Naive B cell (primary cell): ENCODE measurements around the gene MGMT. TPM values are rescaled to one million over a fixed set of nuclear protein-coding genes. Genes with fewer than 3 reads are reported as not detected.

Experiments used
- ATAC-seq, 2 donors: fragments of 150-1000 bp; cut with Tn5 transposase; 2 replicates each; pipeline ENCODE4 v1.10.0; 2021; ENCODE audit warnings: low read depth in 2 of 2, mild to moderate bottlenecking in 2 of 2, moderate library complexity in 2 of 2
- DNase-seq: peaks from one replicate; pipeline ENCODE4 v3.0.0; 2022
- H3K27ac Mint-ChIP-seq, 6 donors: one replicate each; pipeline ENCODE4 v1.8.0; 2020 to 2022; ENCODE audit warnings: mild to moderate bottlenecking in 6 of 6, mixed read lengths in 6 of 6, moderate library complexity in 5 of 6, inconsistent platforms in 2 of 6
- H3K27me3 Mint-ChIP-seq, 3 donors: one replicate each; pipeline ENCODE4 v1.8.0; 2021 to 2022; ENCODE audit warnings: mixed read lengths in 3 of 3, mild to moderate bottlenecking in 1 of 3
- H3K36me3 Mint-ChIP-seq, 2 donors: one replicate each; pipeline ENCODE4 v1.8.0; 2020 to 2022; ENCODE audit warnings: mixed read lengths in 2 of 2, inconsistent platforms in 1 of 2, mild to moderate bottlenecking in 1 of 2
- H3K4me1 Mint-ChIP-seq, 3 donors: one replicate each; pipeline ENCODE4 v1.8.0; 2020 to 2022; ENCODE audit warnings: mixed read lengths in 3 of 3, inconsistent platforms in 1 of 3, mild to moderate bottlenecking in 1 of 3, moderate library complexity in 1 of 3
- H3K4me3 Mint-ChIP-seq, 8 donors: one replicate each; pipeline ENCODE4 v1.8.0; 2020 to 2022; ENCODE audit warnings: mild to moderate bottlenecking in 8 of 8, mixed read lengths in 8 of 8, moderate library complexity in 8 of 8, inconsistent platforms in 2 of 8
- H3K9me3 Mint-ChIP-seq, 7 donors: one replicate each; pipeline ENCODE4 v1.8.0; 2020 to 2022; ENCODE audit warnings: mixed read lengths in 7 of 7, mild to moderate bottlenecking in 5 of 7, inconsistent platforms in 2 of 7, moderate library complexity in 1 of 7
- polyA plus RNA-seq, 6 donors: library from polyadenylated mRNA; unstranded; fragments of 300-500 nt; fragmentation: Illumina TruSeq; gene quantifications; one replicate each; pipeline ENCODE4 v1.2.3, GENCODE V29; 2021; ENCODE audit warnings: low read depth in 6 of 6

Gene MGMT
- polyA plus RNA-seq, 6 donors from 2014 or later: 29.3 to 46.2 (median 38.2) TPM

DNA sequence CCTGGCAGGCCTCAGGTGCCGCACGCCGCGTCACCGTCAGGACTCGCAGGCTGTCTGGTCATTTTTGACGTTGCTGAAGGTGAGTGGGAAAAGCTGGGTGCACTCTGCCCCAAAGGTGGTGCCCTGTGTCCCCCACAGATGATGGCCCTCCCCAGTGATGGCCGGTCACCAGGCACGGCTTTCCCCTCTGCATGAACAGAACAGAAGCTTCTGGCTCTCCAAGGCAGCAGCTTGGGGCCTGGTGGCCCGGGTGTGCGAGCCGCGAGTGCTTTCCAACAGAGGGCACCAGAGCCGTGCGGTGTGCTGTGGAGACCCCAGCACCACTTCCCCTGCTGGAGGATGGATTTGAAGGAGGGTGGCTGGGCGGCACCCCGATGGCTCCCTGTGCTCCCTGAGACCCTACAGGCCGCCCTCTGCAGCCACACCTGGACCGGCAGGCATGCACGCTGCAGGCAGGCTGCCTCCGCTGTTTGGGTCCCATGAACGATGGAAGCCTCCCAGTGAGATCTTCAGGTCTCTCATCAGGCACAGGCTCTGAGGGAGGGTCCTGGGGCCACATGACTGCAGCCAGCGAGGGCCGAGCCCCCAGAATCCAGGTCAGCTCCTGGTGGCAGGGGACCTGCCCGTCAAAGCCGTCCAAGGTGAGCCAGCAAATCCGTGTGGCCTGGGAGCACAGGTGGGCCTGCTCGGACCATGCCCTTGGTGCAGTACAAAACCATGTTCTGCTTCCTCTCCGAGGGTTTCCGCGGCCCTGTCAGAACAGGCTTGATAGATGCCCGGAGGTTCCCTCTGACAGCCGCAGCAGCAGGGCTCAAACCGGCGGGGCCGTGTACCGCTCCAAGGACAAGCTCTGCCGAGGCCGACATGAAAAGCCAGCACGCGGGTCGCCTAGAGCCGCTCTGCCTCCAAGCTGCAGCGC lies 301.7 kb downstream of the MGMT start:
- DNase-seq (no peak), ATAC-seq (no peak)
- Mint-ChIP-seq H3K4me3 (no peak overlapping the region), H3K9me3 (peaks cover 0 to 2% (median 0%) of the 10 kb centered on the region in 7 donors), H3K27ac (peak overlapping the region in 1 of 6 donors; percentile 4), H3K4me1 (peaks cover 0 to 7% (median 0%) of the 10 kb centered on the region in 3 donors), H3K36me3 (peaks cover 0 to 17% of the 10 kb centered on the region in 2 donors), H3K27me3 (no peaks in the 10 kb centered on the region)

DNA sequence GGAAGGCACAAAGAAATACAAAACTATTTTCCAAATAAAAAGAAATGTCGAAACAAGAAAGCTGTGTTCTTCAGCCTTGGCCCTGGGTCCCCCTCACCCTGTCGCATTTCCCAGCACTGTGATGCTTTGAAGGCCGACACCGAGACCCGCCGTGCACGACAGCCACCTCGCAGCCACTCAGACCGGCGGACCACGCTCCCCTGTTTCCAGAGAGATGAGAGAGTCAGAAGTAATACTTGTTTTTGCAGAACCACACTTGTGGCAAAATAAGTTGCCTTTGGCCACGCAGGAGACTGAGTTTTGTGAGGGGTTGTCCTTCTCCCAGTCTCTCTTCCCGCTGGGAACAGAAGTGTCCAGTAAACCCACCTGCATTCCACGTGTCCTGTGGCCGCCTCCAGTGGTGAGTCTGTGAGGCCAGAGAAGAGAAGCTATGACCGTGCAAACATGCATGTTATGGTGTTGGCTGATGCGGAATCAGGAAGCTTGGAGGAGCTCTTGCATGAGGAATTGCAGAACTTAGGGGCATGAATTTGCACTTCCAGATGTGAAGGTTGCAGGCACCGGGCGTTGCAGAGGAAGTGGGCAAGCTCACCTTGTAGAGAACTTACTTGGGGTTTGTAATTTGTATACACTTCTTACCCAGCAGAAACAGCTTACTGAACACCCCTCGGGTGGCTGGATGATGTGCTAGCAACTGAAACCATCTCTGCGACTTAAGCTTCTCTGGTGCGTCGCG lies 302.5 kb downstream of the MGMT start:
- Mint-ChIP-seq H3K4me3 (no peak overlapping the region), H3K27me3 (no peaks in the 10 kb centered on the region), H3K36me3 (peaks cover 0 to 17% of the 10 kb centered on the region in 2 donors), H3K27ac (peak overlapping the region in 1 of 6 donors; percentile 20), H3K9me3 (no peaks in the 10 kb centered on the region), H3K4me1 (peaks cover 0 to 7% (median 0%) of the 10 kb centered on the region in 3 donors)
- DNase-seq (no peak), ATAC-seq (no peak)

DNA sequence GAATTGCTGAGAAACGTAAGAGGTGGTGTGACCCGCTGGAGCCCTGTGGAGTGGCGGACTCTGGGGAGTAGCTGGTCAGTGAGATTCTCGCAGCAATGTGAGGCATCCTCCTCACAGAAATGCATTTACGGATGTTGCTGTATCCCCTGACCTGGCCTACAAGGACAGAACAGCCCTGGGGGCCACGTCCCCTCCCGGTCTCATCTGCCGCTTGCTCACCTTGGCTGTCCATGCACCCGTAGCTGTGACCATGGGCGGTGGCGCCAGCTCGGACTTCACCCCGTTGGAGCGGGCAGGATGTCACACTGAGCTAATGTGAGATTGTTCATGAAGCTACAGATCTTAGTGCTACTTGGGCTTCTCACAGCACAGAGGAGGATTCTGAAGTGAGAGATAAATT lies 303.2 kb downstream of the MGMT start:
- no peaks in the 10 kb centered on the region for H3K27me3 Mint-ChIP-seq
- no peak for ATAC-seq
- H3K4me1 Mint-ChIP-seq: peaks cover 0 to 7% (median 0%) of the 10 kb centered on the region in 3 donors
- peaks cover 0 to 17% of the 10 kb centered on the region in 2 donors for H3K36me3 Mint-ChIP-seq
- DNase-seq: no peak
- no peaks in the 10 kb centered on the region for H3K9me3 Mint-ChIP-seq
- no peak overlapping the region for H3K4me3 Mint-ChIP-seq
- no peak overlapping the region for H3K27ac Mint-ChIP-seq

DNA sequence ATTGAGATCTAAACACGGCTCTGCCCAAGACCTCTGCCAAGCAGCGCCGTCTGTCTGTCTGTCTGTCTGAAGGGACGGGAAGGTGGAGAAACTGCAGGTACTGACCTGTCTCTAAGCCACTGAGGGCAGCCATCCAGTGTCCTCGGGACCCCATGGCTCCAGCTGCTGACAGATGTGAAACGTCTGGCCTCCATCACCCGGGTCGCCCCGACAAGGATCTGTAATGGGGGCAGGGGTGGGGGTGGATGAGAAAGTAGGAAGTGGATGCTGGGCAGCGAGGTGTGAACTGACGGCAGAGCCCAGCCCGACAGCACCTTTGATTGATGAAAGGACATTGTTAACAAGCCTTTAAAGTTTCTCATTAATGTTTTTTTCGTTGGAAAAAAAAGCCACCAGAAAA lies 304.0 kb downstream of the MGMT start:
- no peak overlapping the region for H3K4me3 Mint-ChIP-seq
- H3K27me3 Mint-ChIP-seq: no peaks in the 10 kb centered on the region
- peaks cover 0 to 7% (median 0%) of the 10 kb centered on the region in 3 donors for H3K4me1 Mint-ChIP-seq
- no peak overlapping the region for H3K27ac Mint-ChIP-seq
- peaks cover 0 to 17% of the 10 kb centered on the region in 2 donors for H3K36me3 Mint-ChIP-seq
- DNase-seq: no peak
- no peaks in the 10 kb centered on the region for H3K9me3 Mint-ChIP-seq
- no peak for ATAC-seq

DNA sequence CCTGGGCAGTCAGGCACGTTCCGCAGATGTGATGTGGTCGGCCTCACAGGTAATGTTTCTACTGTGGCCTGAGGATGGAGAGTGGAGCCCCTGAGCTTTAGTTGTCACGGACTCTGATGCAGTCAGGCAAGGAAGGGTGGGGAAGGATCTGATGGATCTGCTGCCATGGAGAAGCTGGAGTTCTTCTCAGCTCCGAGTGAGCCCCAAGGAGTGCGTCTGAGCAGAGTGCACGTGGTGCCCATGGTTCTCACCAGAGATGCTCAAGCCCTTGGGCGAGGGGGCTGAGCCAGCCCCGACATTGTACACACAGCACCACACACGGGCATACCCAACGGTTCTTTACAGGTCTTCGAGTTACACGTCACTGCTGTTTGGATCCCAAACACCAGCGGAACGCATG lies 304.5 kb downstream of the MGMT start:
- no peaks in the 10 kb centered on the region for H3K27me3 Mint-ChIP-seq
- peaks cover 0 to 7% (median 0%) of the 10 kb centered on the region in 3 donors for H3K4me1 Mint-ChIP-seq
- H3K36me3 Mint-ChIP-seq: peaks cover 0 to 17% of the 10 kb centered on the region in 2 donors
- no peak overlapping the region for H3K27ac Mint-ChIP-seq
- H3K4me3 Mint-ChIP-seq: no peak overlapping the region
- no peak for DNase-seq
- H3K9me3 Mint-ChIP-seq: peaks cover 0 to 4% (median 0%) of the 10 kb centered on the region in 7 donors
- no peak for ATAC-seq

DNA sequence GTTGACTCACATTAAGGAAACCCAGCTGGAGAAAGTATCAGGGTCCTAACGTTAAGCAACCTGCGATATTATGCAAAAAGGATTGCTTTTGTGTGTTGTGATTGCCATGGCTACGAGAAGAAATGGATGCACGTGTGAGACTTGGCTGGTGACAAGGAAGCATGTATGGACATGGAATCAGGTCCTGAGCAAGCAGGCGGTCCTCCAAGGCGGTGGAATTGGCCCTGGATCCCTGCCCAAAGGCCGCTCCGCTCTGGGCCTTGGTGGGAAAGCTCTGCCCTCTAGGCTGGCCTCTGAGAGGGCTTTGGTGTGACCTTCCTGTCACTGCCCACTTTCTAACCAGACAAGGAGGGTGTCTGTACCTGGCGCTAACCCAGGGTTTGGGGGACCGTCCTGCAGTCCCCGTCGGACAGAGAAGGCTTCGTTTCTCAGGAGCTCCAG lies 305.0 kb downstream of the MGMT start:
- Mint-ChIP-seq H3K27ac (no peak overlapping the region), H3K4me1 (peaks cover 0 to 7% (median 0%) of the 10 kb centered on the region in 3 donors), H3K9me3 (peaks cover 0 to 7% (median 0%) of the 10 kb centered on the region in 7 donors), H3K4me3 (no peak overlapping the region), H3K36me3 (peaks cover 0 to 17% of the 10 kb centered on the region in 2 donors), H3K27me3 (no peaks in the 10 kb centered on the region)
- DNase-seq (no peak), ATAC-seq (no peak)

DNA sequence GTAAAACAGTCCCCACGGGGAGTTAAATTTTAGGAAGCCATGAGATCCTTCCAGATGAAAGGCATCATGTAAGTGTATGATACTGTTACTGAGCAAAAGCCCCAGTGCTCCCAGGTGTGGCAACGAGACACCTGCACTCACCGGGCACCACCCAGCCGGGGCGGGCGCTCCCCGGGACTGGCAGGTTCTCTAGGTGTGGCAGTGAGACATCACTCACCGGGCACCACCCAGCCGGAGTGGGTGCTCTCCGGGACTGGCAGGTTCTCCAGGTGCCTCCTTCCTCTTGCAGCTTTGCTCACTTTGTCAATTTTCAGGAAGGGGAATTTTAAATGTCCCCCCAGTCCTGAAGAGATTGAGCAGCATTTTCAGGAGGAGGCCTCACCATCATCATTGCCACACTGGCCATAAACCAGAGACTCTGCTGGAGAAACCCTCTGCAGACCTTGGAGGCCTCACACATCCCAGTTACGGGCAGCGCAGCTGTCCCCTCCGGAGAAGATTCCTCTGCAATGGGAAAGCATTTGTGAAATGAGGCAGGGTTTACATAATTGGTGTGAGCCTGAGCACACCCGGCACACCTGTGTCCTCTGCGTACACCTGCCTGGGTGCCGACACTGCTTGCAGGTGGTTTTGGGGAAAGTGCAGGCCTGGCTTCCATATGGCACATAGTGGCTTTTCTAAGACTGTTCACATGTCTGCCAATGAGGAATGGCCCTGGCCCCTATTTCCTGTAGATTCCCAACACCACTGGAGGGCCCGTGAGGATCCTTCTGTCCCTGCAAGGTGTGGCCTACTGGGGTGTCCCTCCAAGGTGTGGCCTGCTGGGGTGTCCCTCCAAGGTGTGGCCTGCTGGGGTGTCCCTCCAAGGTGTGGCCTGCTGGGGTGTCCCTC lies 305.7 kb downstream of the MGMT start:
- Mint-ChIP-seq H3K4me3 (no peak overlapping the region), H3K4me1 (peaks cover 0 to 7% (median 0%) of the 10 kb centered on the region in 3 donors), H3K27me3 (no peaks in the 10 kb centered on the region), H3K36me3 (peaks cover 0 to 14% of the 10 kb centered on the region in 2 donors), H3K27ac (no peak overlapping the region), H3K9me3 (peaks cover 0 to 12% (median 0%) of the 10 kb centered on the region in 7 donors)
- DNase-seq (no peak), ATAC-seq (no peak)

DNA sequence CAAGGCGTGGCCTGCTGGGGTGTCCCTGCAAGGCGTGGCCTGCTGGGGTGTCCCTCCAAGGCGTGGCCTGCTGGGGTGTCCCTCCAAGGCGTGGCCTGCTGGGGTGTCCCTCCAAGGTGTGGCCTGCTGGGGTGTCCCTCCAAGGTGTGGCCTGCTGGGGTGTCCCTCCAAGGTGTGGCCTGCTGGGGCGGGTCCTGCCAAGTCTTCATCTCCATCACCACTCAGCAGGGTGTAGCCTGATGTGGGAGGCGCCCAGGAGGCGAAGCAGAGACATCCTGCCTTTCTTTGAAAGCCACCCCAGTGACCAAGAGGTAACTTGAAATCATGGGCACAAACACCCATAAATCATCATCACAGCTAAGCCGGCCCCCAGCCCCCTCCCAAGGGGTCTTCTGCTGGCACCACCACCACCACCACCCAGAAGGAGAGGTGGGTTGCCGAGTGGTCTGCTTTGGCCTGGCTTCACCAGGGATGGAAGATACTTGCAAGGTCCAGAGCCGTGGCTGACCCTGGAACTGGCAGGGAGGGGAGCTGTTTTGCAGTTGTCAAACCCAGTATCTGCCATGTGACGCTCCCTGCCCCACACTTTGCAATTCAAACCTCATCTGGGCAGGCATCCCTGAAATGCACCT lies 306.4 kb downstream of the MGMT start:
- no peak for ATAC-seq
- peaks cover 0 to 7% (median 0%) of the 10 kb centered on the region in 3 donors for H3K4me1 Mint-ChIP-seq
- H3K27me3 Mint-ChIP-seq: no peaks in the 10 kb centered on the region

DNA sequence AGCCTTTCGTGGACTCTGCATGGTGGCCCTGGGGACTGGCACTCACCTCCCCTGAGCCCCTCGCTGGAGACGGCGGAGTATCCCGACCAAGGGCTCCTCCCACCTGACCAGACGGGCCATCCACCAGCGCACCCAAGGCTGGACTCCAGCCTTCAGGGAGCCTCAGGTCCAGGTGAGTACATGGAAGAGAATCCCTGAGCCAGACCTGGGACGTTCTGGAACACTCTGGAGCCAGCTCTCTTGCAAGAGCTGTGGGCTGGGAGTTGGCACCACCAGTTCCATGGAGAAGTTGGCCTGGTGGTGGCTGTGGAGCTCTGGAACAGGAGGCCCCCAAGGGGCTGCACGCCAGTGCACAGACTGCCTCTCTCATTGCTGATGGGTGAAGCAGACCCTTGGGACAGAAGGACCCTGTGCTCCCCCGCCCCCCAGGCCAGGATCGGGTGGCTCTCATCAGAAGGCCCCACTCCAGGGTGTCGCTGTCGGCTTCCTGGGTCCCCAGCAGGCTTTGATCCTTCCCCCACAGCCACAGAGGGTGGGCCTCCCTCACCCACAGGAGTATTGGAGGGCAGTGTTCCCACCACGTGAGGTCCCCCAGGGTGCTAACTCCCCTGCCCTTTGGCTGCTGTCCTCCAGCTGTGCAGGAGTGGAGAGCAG lies 307.2 kb downstream of the MGMT start:
- no peak for DNase-seq

More for the DNA sequence above, 306.4 kb downstream of the MGMT start:
- no peak for DNase-seq
- no peak overlapping the region for H3K4me3 Mint-ChIP-seq
- peaks cover 0 to 13% of the 10 kb centered on the region in 2 donors for H3K36me3 Mint-ChIP-seq
- H3K9me3 Mint-ChIP-seq: peaks cover 0 to 12% (median 0%) of the 10 kb centered on the region in 7 donors
- no peak overlapping the region for H3K27ac Mint-ChIP-seq

DNA sequence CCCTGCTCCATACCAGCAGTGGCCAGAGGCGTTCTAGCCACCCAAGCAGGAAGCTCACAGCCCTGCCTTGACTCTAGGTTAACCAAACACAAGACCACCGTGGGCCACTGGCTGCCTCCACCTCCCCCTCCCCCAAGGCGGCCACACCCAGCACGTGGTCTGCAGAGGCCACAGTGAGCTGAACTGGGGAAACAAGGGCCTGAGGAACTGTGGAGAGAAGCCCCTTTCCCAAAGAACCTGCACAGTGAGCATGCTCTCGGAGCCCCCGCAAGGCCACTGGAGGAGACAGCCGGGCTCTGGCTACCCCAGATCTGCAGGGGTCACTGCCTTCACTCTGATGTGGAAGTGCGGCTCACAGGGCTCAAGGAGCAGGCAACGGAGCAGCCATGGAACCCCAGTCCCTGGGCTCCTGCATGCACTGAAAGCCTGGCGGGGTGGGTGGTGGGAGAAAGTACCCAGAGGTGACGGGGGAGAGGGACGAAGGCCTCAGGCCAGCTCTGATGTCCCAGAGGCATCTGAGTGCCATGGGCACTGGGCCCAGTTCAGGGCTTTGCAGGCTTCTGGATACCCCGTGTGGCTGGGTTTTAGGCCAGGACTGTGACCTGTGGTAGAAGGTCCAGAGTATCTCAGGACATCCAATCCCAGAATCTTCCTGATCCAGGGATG lies 307.8 kb downstream of the MGMT start:
- no peak overlapping the region for H3K27ac Mint-ChIP-seq
- peaks cover 0 to 12% (median 0%) of the 10 kb centered on the region in 7 donors for H3K9me3 Mint-ChIP-seq
- no peak overlapping the region for H3K4me3 Mint-ChIP-seq
- no peak for DNase-seq
- H3K36me3 Mint-ChIP-seq: peaks cover 0 to 13% of the 10 kb centered on the region in 2 donors
- ATAC-seq: no peak
- no peaks in the 10 kb centered on the region for H3K27me3 Mint-ChIP-seq
- H3K4me1 Mint-ChIP-seq: peaks cover 0 to 7% (median 0%) of the 10 kb centered on the region in 3 donors

More for the DNA sequence above, 307.2 kb downstream of the MGMT start:
- Mint-ChIP-seq H3K27ac (no peak overlapping the region), H3K27me3 (no peaks in the 10 kb centered on the region), H3K9me3 (peaks cover 0 to 12% (median 0%) of the 10 kb centered on the region in 7 donors), H3K4me1 (peaks cover 0 to 7% (median 0%) of the 10 kb centered on the region in 3 donors), H3K4me3 (no peak overlapping the region), H3K36me3 (peaks cover 0 to 13% of the 10 kb centered on the region in 2 donors)
- no peak for ATAC-seq

DNA sequence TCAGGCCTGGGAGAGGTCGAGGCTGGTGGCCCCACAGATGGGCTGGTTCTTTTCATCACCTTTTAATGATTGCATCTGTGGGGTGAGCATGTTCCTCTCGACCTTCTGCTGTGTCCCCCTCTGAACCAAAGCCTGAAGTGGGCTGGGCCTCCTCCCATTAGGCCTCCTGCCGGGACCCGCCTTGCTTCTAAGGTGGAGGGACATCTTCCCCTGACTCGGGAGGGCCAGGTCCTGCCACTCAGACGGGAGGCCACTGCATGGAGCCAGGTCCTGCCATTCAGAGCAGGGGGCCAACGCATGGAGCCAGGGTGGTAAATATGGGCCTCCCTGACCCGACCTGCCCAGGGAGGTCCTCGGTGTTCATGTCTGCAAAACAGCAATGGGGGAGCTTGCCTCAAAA lies 308.6 kb downstream of the MGMT start:
- DNase-seq (no peak), ATAC-seq (no peak)
- H3K27ac Mint-ChIP-seq: no peak overlapping the region
- peaks cover 0 to 12% (median 0%) of the 10 kb centered on the region in 7 donors for H3K9me3 Mint-ChIP-seq
- peaks cover 0 to 4% (median 0%) of the 10 kb centered on the region in 3 donors for H3K4me1 Mint-ChIP-seq
- H3K27me3 Mint-ChIP-seq: no peaks in the 10 kb centered on the region
- H3K36me3 Mint-ChIP-seq: peaks cover 0 to 12% of the 10 kb centered on the region in 2 donors
- no peak overlapping the region for H3K4me3 Mint-ChIP-seq
